Tibial artery (tissue), 4 donors: ENCODE results near the gene ACBD5.

Experiments used
- DNase-seq, 2 donors: peaks; one replicate each; pipeline ENCODE4 v3.0.0-alpha.2; 2019
- H3K27ac ChIP-seq, 2 donors: fragments of 200-600 bp; sonication (generic) in 1 of 2; 1 replicate in 1 of 2; 2 replicates in 1 of 2; pipeline ENCODE4 v1.5.1; 2018 to 2019; ENCODE audit warnings: mild to moderate bottlenecking in 1 of 2
- H3K27me3 ChIP-seq, 2 donors: fragments of 200-600 bp; sonication (generic) in 1 of 2; one replicate each; pipeline versions ENCODE4 v1.5.1 to v1.6.0; 2016 to 2019
- H3K36me3 ChIP-seq, 3 donors: fragments of 200-600 bp; sonication (generic) in 2 of 3; one replicate each; pipeline ENCODE4 v1.5.1; 2016 to 2019; ENCODE audit warnings: mild to moderate bottlenecking in 2 of 3
- H3K4me1 ChIP-seq, 4 donors: fragments of 200-600 bp; sonication (generic) in 2 of 4; 1 replicate in 3 of 4; 2 replicates in 1 of 4; pipeline ENCODE4 v1.5.1; 2016 to 2019
- H3K4me3 ChIP-seq, 2 donors: fragments of 200-600 bp; sonication (generic) in 1 of 2; 1 replicate in 1 of 2; 2 replicates in 1 of 2; pipeline ENCODE4 v1.5.1; 2018 to 2019; ENCODE audit warnings: mild to moderate bottlenecking in 2 of 2
- H3K9me3 ChIP-seq, 3 donors: fragments of 200-600 bp; sonication (generic) in 1 of 3; one replicate each; pipeline ENCODE4 v1.5.1; 2016 to 2019
- CTCF ChIP-seq, 2 experiments: fragments of 200-600 bp in 1 of 2; fragments of 450-650 bp in 1 of 2; IDR thresholded peaks; one replicate each; pipeline ENCODE4 v1.5.1; 2017 to 2019; ENCODE audit warnings: antibody characterized with exemption in 2 of 2, mild to moderate bottlenecking in 1 of 2, moderate library complexity in 1 of 2
- intact Hi-C: fragments of 100-400 bp; cut with DNase I; formaldehyde crosslinking; loops from one replicate; pipeline ENCODE4 v1.15.0; 2023; ENCODE audit warnings: low total_unique reads

ACBD5 gene

GRCh38 chr10:27147701-27148100 lies 92.9 kb downstream of the ACBD5 start:
- Histone ChIP-seq H3K27ac (no peak overlapping the region), H3K27me3 (no peaks in the 10 kb centered on the region), H3K4me1 (peaks cover 0 to 17% (median 5%) of the 10 kb centered on the region in 4 donors), H3K4me3 (no peak overlapping the region), H3K36me3 (peaks cover 45 to 61% (median 53%) of the 10 kb centered on the region in 3 donors), H3K9me3 (no peaks in the 10 kb centered on the region)
- TF ChIP-seq CTCF (IDR thresholded peaks at IDR 0.05), result no peak
- no peak for DNase-seq
- intact Hi-C loops, result no loop called here

- TF ChIP-seq CTCF (IDR thresholded peaks at IDR 0.05), result no peak
- no peak for DNase-seq
- Histone ChIP-seq H3K4me1 (peaks cover 0 to 10% (median 2%) of the 10 kb centered on the region in 4 donors), H3K9me3 (no peaks in the 10 kb centered on the region), H3K27me3 (no peaks in the 10 kb centered on the region), H3K36me3 (peaks cover 52 to 78% (median 59%) of the 10 kb centered on the region in 3 donors), H3K27ac (no peak overlapping the region), H3K4me3 (no peak overlapping the region)
- intact Hi-C loops, result no loop called here
These were observed 94.7 kb downstream of the ACBD5 start for GRCh38 chr10:27145937-27146336.
